DMS153 (cell line): ENCODE results near the gene ATN1.

Experiments used
- DNase-seq: peaks from one replicate; lab custom pipeline; 2025; lab: John Stamatoyannopoulos, UW

ATN1 gene

GRCh38 chr12:6975297-6976032 lies 47.7 kb downstream of the ATN1 start:
- no peak for DNase-seq

GRCh38 chr12:6977653-6978052 lies 49.9 kb downstream of the ATN1 start:
- DNase-seq, result no peak

- no peak for DNase-seq
These were observed 50.4 kb downstream of the ATN1 start for GRCh38 chr12:6978188-6978587.

GRCh38 chr12:6978611-6979011 lies 50.9 kb downstream of the ATN1 start:
- DNase-seq, result no peak

- no peak for DNase-seq
These were observed 51.3 kb downstream of the ATN1 start for GRCh38 chr12:6979021-6979420.

GRCh38 chr12:6979453-6979852 lies 51.7 kb downstream of the ATN1 start:
- DNase-seq, result no peak

GRCh38 chr12:6980075-6980474 lies 52.3 kb downstream of the ATN1 start:
- DNase-seq, result no peak

GRCh38 chr12:6980740-6981139 lies 53.0 kb downstream of the ATN1 start:
- DNase-seq, result no peak

- no peak for DNase-seq
These were observed 53.6 kb downstream of the ATN1 start for GRCh38 chr12:6981152-6982052.

GRCh38 chr12:6982532-6982931 lies 54.8 kb downstream of the ATN1 start:
- no peak for DNase-seq

GRCh38 chr12:6987956-6988553 lies 60.3 kb downstream of the ATN1 start:
- no peak for DNase-seq
